H9 (cell line): ENCODE data around the gene NYAP2. TPM values are rescaled to one million over a fixed set of nuclear protein-coding genes. Genes with fewer than 3 reads are reported as not detected.
A peak's percentile ranks its signal among the peaks of the same experiment; 100 is the strongest.

ENCODE experiments used
- DNase-seq: peaks from one replicate; pipeline ENCODE4 v3.0.0-alpha.2; 2017
- H2AFZ ChIP-seq: one replicate; pipeline ENCODE4 v1.6.1; 2013; ENCODE audit warnings: mild to moderate bottlenecking, low read length, control low read depth, moderate library complexity
- H2AK5ac ChIP-seq: 2 replicates; pipeline ENCODE4 v1.6.1; 2013; ENCODE audit warnings: low read length, control low read depth, mixed read lengths; ENCODE audit not compliant: insufficient read length
- H2BK120ac ChIP-seq: one replicate; pipeline ENCODE4 v1.6.1; 2013; ENCODE audit warnings: low read depth, mild to moderate bottlenecking, low read length, control low read depth, inconsistent platforms; ENCODE audit not compliant: poor library complexity, severe bottlenecking
- H2BK12ac ChIP-seq: 2 replicates; pipeline ENCODE4 v1.6.1; 2013; ENCODE audit warnings: low read length, control low read depth, mixed read lengths, low read depth; ENCODE audit not compliant: insufficient read length
- H2BK15ac ChIP-seq: 2 replicates; pipeline ENCODE4 v1.6.1; 2013; ENCODE audit warnings: low read depth, low read length, control low read depth
- H2BK20ac ChIP-seq: one replicate; pipeline ENCODE4 v1.6.1; 2013; ENCODE audit warnings: low read depth, mild to moderate bottlenecking, low read length, control low read depth, inconsistent platforms; ENCODE audit not compliant: poor library complexity, severe bottlenecking
- H2BK5ac ChIP-seq: 2 replicates; pipeline ENCODE4 v1.6.1; 2013; ENCODE audit warnings: low read length, control low read depth, mixed read lengths; ENCODE audit not compliant: insufficient read length
- H3K14ac ChIP-seq: 2 replicates; pipeline ENCODE4 v1.6.1; 2013; ENCODE audit warnings: low read length, control low read depth; ENCODE audit not compliant: insufficient read depth
- H3K18ac ChIP-seq: 2 replicates; pipeline ENCODE4 v1.6.1; 2013; ENCODE audit warnings: low read depth, mild to moderate bottlenecking, mixed read lengths, low read length, control low read depth; ENCODE audit not compliant: insufficient read length
- H3K23ac ChIP-seq: 2 replicates; pipeline ENCODE4 v1.6.1; 2013; ENCODE audit warnings: low read length, control low read depth, mixed read lengths, low read depth; ENCODE audit not compliant: insufficient read length
- H3K23me2 ChIP-seq: 2 replicates; pipeline ENCODE4 v1.6.1; 2013; ENCODE audit warnings: low read depth, mild to moderate bottlenecking, mixed read lengths, low read length, control low read depth; ENCODE audit not compliant: insufficient read length, poor library complexity, severe bottlenecking
- H3K27ac ChIP-seq: 2 replicates; pipeline ENCODE4 v1.5.1; 2013; ENCODE audit warnings: low read length, control low read depth, mixed read lengths, low read depth; ENCODE audit not compliant: insufficient read length
- H3K27me3 ChIP-seq: 2 replicates; pipeline ENCODE4 v1.6.1; 2013; ENCODE audit warnings: low read length, control low read depth, inconsistent platforms; ENCODE audit not compliant: insufficient read depth
- H3K4ac ChIP-seq: 2 replicates; pipeline ENCODE4 v1.6.1; 2013; ENCODE audit warnings: low read depth, mild to moderate bottlenecking, control low read depth, inconsistent platforms, low read length, moderate library complexity
- H3K4me1 ChIP-seq: 2 replicates; pipeline ENCODE4 v1.6.1; 2013; ENCODE audit warnings: low read length, control low read depth, inconsistent platforms; ENCODE audit not compliant: insufficient read depth
- H3K4me2 ChIP-seq: 2 replicates; pipeline ENCODE4 v1.6.1; 2013; ENCODE audit warnings: low read length, control low read depth, mixed read lengths; ENCODE audit not compliant: insufficient read length, insufficient read depth
- H3K56ac ChIP-seq: 2 replicates; pipeline ENCODE4 v1.6.1; 2013; ENCODE audit warnings: low read depth, mild to moderate bottlenecking, mixed read lengths, low read length, control low read depth; ENCODE audit not compliant: insufficient read length
- H3K79me1 ChIP-seq: 2 replicates; pipeline ENCODE4 v1.6.1; 2013; ENCODE audit warnings: low read depth, mild to moderate bottlenecking, moderate library complexity, low read length, control low read depth, inconsistent platforms; ENCODE audit not compliant: insufficient read depth, poor library complexity, severe bottlenecking
- H3K79me2 ChIP-seq: 2 replicates; pipeline ENCODE4 v1.6.1; 2013; ENCODE audit warnings: low read length, control low read depth, inconsistent platforms; ENCODE audit not compliant: insufficient read depth
- H3K9ac ChIP-seq: 2 replicates; pipeline ENCODE4 v1.6.1; 2013; ENCODE audit warnings: low read length, control low read depth, mixed read lengths; ENCODE audit not compliant: insufficient read length; ENCODE audit errors: extremely low read depth
- H3K9me3 ChIP-seq: one replicate; pipeline ENCODE4 v1.6.1; 2013; ENCODE audit warnings: low read depth, low read length, inconsistent platforms; ENCODE audit not compliant: control insufficient read depth
- H3T11ph ChIP-seq: one replicate; pipeline ENCODE4 v1.6.1; 2013; ENCODE audit warnings: mild to moderate bottlenecking, low read length, control low read depth, inconsistent platforms
- H4K20me1 ChIP-seq: one replicate; pipeline ENCODE4 v1.6.1; 2013; ENCODE audit not compliant: control insufficient read depth, insufficient read length, insufficient read depth
- H4K5ac ChIP-seq: 2 replicates; pipeline ENCODE4 v1.6.1; 2013; ENCODE audit warnings: low read depth, mild to moderate bottlenecking, mixed read lengths, low read length, control low read depth; ENCODE audit not compliant: insufficient read length
- H4K8ac ChIP-seq: replicated peaks from 2 replicates; pipeline ENCODE4 v1.6.1; 2013; ENCODE audit warnings: low read length, control low read depth, mixed read lengths, low read depth; ENCODE audit not compliant: insufficient read length
- H4K91ac ChIP-seq: 2 replicates; pipeline ENCODE4 v1.6.1; 2013; ENCODE audit warnings: low read depth, mild to moderate bottlenecking, moderate library complexity, mixed read lengths, low read length, control low read depth; ENCODE audit not compliant: insufficient read length
- H3K27ac Mint-ChIP-seq, 3 experiments: 2 replicates in 2 of 3; 3 replicates in 1 of 3; pipeline ENCODE4 v1.8.0; 2020 to 2021; ENCODE audit warnings: mixed read lengths in 3 of 3, mild to moderate bottlenecking in 1 of 3, moderate library complexity in 1 of 3
- H3K27me3 Mint-ChIP-seq: 2 replicates; pipeline ENCODE4 v1.8.0; 2021; ENCODE audit warnings: low read depth, mild to moderate bottlenecking, moderate library complexity, mixed read lengths
- H3K36me3 Mint-ChIP-seq, 3 experiments: 2 replicates in 2 of 3; 3 replicates in 1 of 3; pipeline ENCODE4 v1.8.0; 2020 to 2021; ENCODE audit warnings: low read depth in 3 of 3, mixed read lengths in 3 of 3; ENCODE audit not compliant: insufficient read depth in 1 of 3
- H3K4me1 Mint-ChIP-seq, 2 experiments: 2 replicates each; pipeline ENCODE4 v1.8.0; 2020; ENCODE audit warnings: mixed read lengths in 2 of 2
- H3K4me3 Mint-ChIP-seq, 2 experiments: 2 replicates in 1 of 2; 3 replicates in 1 of 2; pipeline ENCODE4 v1.8.0; 2020 to 2021; ENCODE audit warnings: mild to moderate bottlenecking in 2 of 2, mixed read lengths in 2 of 2, moderate library complexity in 1 of 2
- H3K9me3 Mint-ChIP-seq, 2 experiments: 2 replicates in 1 of 2; 3 replicates in 1 of 2; pipeline ENCODE4 v1.8.0; 2020; ENCODE audit warnings: mild to moderate bottlenecking in 2 of 2, mixed read lengths in 2 of 2, moderate library complexity in 1 of 2
- CTCF ChIP-seq: fragments of 200-600 bp; sonication (generic); conservative IDR thresholded peaks from 3 replicates; pipeline ENCODE4 v1.8.0; 2021; ENCODE audit warnings: antibody characterized with exemption, mild to moderate bottlenecking
- WGBS: extraction: QIAGEN DNeasy Blood & Tissue Kit; methylation state at CpG from one replicate; pipeline ENCODE4 v1.1.7; 2013; ENCODE audit warnings: missing lambda C conversion rate, low lambda C conversion rate, mixed read lengths; ENCODE audit not compliant: insufficient read length; ENCODE audit errors: extremely low coverage; 5-methylcytosine and 5-hydroxymethylcytosine counted together
- total RNA-seq: library from RNA; stranded (reverse); gene quantifications from 2 replicates; pipeline ENCODE4 v1.2.1, GENCODE V29; 2021

The NYAP2 gene
- total RNA-seq, 1 experiment from 2014 or later = not detected

DNA sequence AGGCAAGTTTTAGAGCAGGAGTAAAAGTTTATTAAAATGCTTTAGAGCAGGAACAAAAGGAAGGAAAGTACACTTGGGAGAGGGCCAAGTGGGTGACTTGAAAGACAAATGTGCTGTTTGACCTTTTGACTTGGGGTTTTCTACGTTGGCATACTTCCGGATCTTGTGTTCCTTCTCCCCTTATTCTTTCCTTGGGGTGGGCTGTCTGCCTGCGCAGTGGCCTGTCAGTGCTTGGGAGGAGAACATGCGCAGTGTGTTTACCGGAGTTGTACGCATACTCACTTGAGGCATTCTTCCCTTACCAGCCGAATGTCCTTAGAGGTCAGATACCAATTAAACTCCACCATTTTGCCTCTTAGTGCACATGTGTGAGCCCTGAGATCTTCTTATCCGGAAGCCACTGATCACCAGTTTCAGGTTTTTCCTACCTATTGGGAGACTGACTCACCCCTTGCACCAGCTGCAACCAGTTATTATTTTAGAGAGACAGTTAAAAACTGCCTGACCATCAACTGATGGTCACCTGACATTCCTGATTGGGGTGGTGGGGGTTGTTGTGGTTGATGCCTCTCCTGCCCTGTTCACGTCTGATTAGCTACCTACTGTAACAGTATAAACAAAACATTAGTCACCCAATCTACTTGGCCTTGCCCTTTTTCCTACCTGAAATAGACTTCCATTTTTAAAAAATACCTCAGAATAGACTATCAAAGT, 67.5 kb downstream of the NYAP2 start:
- Histone ChIP-seq H3K27me3 (no peaks in the 10 kb centered on the region), H3K14ac (no peak overlapping the region), H2BK15ac (no peak overlapping the region), H3T11ph (no peak overlapping the region), H3K56ac (no peak overlapping the region), H4K91ac (no peak overlapping the region), H3K79me2 (no peaks in the 10 kb centered on the region), H2BK5ac (no peak overlapping the region), H4K5ac (no peak overlapping the region), H3K23ac (no peak overlapping the region), H3K4me2 (no peak overlapping the region), H2BK20ac (no peak overlapping the region), H4K20me1 (no peaks in the 10 kb centered on the region), H3K27ac (no peak overlapping the region), H3K4me1 (peaks cover 3% of the 10 kb centered on the region; the same call in 1 of the 2 replicates), H3K9me3 (no peaks in the 10 kb centered on the region), H2AFZ (no peak overlapping the region), H2AK5ac (no peak overlapping the region), H2BK120ac (no peak overlapping the region), H3K79me1 (no peaks in the 10 kb centered on the region), H3K18ac (no peak overlapping the region), H3K4ac (no peak overlapping the region), H3K23me2 (no peaks in the 10 kb centered on the region), H2BK12ac (no peak overlapping the region), H4K8ac (no peak overlapping the region), H3K9ac (no peak overlapping the region)
- DNase-seq = no peak
- Mint-ChIP-seq H3K27me3 (peaks cover 1% of the 10 kb centered on the region), H3K9me3 (peaks cover 0 to 4% of the 10 kb centered on the region in 2 experiments; a peak in 2 of 5 replicates), H3K27ac (peak overlapping the region in 1 of 3 experiments; percentile 70; a peak in 2 of 7 replicates), H3K4me3 (no peak overlapping the region; a peak in 1 of 5 replicates), H3K36me3 (peaks cover 0 to 8% (median 0%) of the 10 kb centered on the region in 3 experiments; a peak in 1 of 7 replicates), H3K4me1 (peaks cover 31 to 32% of the 10 kb centered on the region in 2 experiments)
- no CpG with 5 or more reads among the region's 9 CpGs for WGBS
- TF ChIP-seq CTCF = no peak
